Fibroblast of lung (primary cell): Measurements from ENCODE around the gene COCH.

Experiments used
- EZH2 ChIP-seq: IDR thresholded peaks from 2 replicates; pipeline ENCODE4 v1.5.1; 2012; ENCODE audit warnings: low read length, control low read depth, mild to moderate bottlenecking; ENCODE audit errors: missing control alignments
- TF ChIP-seq, protein P1 (sequence below), 2 donors: IDR thresholded peaks in 1 of 2; conservative IDR thresholded peaks in 1 of 2; 1 replicate in 1 of 2; 2 replicates in 1 of 2; pipeline ENCODE4 v1.5.1; 2011 to 2012; ENCODE audit warnings: low read length in 2 of 2, control low read depth in 1 of 2, inconsistent platforms in 1 of 2, low read depth in 1 of 2, mild to moderate bottlenecking in 1 of 2

- TF ChIP-seq, protein P1, sequence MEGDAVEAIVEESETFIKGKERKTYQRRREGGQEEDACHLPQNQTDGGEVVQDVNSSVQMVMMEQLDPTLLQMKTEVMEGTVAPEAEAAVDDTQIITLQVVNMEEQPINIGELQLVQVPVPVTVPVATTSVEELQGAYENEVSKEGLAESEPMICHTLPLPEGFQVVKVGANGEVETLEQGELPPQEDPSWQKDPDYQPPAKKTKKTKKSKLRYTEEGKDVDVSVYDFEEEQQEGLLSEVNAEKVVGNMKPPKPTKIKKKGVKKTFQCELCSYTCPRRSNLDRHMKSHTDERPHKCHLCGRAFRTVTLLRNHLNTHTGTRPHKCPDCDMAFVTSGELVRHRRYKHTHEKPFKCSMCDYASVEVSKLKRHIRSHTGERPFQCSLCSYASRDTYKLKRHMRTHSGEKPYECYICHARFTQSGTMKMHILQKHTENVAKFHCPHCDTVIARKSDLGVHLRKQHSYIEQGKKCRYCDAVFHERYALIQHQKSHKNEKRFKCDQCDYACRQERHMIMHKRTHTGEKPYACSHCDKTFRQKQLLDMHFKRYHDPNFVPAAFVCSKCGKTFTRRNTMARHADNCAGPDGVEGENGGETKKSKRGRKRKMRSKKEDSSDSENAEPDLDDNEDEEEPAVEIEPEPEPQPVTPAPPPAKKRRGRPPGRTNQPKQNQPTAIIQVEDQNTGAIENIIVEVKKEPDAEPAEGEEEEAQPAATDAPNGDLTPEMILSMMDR (conservative IDR thresholded peaks at IDR 0.05 in 1 of 2, IDR thresholded peaks at IDR 0.05 in 1 of 2; ENCODE audit: low read depth in 1 of 2, low read length in 2 of 2): no peak
- no peak for TF ChIP-seq EZH2
Measured at GRCh38 chr14:30834353-30834752, 40.0 kb upstream of the COCH start.
